Effector memory CD4-positive, alpha-beta T cell (primary cell): ENCODE measurements around the gene IZUMO4.

Experiments used
- DNase-seq, 3 donors: peaks; one replicate each; pipeline ENCODE4 v3.0.0-alpha.2; 2020
- H3K27ac ChIP-seq: 2 replicates; pipeline ENCODE4 v1.7.0; 2013; ENCODE audit warnings: mild to moderate bottlenecking, low read length, moderate library complexity; ENCODE audit not compliant: insufficient read depth, poor library complexity, severe bottlenecking
- H3K27me3 ChIP-seq: replicated peaks from 2 replicates; pipeline ENCODE4 v1.7.0; 2013; ENCODE audit warnings: mild to moderate bottlenecking, low read length; ENCODE audit not compliant: insufficient read depth, control insufficient read depth, poor library complexity, severe bottlenecking
- H3K36me3 ChIP-seq: 2 replicates; pipeline ENCODE4 v1.7.0; 2013; ENCODE audit warnings: mild to moderate bottlenecking, low read length, moderate library complexity; ENCODE audit not compliant: control insufficient read depth, insufficient read depth
- H3K4me1 ChIP-seq: 2 replicates; pipeline ENCODE4 v1.7.0; 2013; ENCODE audit warnings: low read length, mild to moderate bottlenecking; ENCODE audit not compliant: control insufficient read depth, insufficient read depth, poor library complexity, severe bottlenecking
- H3K4me3 ChIP-seq: 2 replicates; pipeline ENCODE4 v1.7.0; 2013; ENCODE audit warnings: low read length, low read depth, mild to moderate bottlenecking; ENCODE audit not compliant: insufficient read depth, poor library complexity, severe bottlenecking
- H3K9me3 ChIP-seq: 2 replicates; pipeline ENCODE4 v1.7.0; 2013; ENCODE audit warnings: mild to moderate bottlenecking, low read length, moderate library complexity; ENCODE audit not compliant: control insufficient read depth

IZUMO4 gene

GRCh38 chr19:2132731-2133490 is 36.2 kb downstream of the IZUMO4 start:
- Histone ChIP-seq H3K4me3 (no peak overlapping the region), H3K9me3 (no peaks in the 10 kb centered on the region), H3K27ac (no peak overlapping the region), H3K4me1 (no peaks in the 10 kb centered on the region), H3K27me3 (no peaks in the 10 kb centered on the region), H3K36me3 (peaks cover 64% of the 10 kb centered on the region)
- DNase-seq, result no peak

DNA sequence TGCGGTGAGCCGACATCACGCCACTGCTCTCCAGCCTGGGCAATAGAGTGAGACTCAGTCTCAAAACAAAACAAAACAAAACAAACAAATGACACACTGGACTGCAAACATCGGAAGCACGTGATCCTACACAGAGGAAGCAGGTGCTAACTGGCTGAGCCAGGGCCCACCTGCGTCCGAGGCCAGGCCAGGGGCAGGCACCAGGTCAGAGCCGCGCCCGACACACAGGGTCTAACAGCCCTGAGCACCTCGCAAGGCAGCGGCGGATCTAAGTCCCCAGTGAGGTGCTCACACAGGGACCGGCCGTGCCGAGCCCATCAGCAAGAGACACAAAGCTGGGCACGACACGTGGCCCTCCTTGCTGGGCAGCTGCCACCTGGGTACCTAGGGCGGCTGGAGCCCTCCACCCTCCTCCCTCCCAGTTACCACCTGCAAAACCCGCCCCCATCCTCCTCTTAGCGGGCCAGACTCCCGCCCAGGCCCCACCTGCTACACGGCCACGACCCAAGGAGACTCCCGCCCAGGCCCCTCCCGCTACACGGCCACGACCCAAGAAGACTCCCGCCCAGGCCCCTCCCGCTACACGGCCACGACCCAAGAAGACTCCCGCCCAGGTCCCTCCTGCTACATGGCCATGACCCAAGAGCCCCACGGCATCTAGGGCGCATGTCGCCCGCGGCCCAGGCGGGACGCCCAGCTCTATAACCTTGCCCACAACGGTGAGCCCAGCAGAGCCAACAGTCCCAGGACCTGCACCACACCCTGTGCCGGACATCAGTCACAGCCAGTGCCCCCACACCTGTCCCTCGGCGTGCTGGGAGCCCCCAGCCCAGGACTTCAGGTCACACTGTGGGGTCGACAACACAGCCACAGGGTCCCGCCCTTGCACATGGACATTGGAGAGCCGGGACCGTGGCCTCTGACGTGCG is 39.0 kb downstream of the IZUMO4 start:
- H3K27me3 ChIP-seq, result no peaks in the 10 kb centered on the region
- no peaks in the 10 kb centered on the region for H3K9me3 ChIP-seq
- no peak overlapping the region for H3K4me3 ChIP-seq
- H3K4me1 ChIP-seq, result no peaks in the 10 kb centered on the region
- peaks cover 57% of the 10 kb centered on the region for H3K36me3 ChIP-seq
- H3K27ac ChIP-seq, result no peak overlapping the region
- DNase-seq, result no peak

GRCh38 chr19:2136796-2137195 is 40.1 kb downstream of the IZUMO4 start:
- H3K4me3 ChIP-seq, result no peak overlapping the region
- no peaks in the 10 kb centered on the region for H3K9me3 ChIP-seq
- peaks cover 51% of the 10 kb centered on the region for H3K36me3 ChIP-seq
- no peak overlapping the region for H3K27ac ChIP-seq
- DNase-seq, result no peak
- H3K4me1 ChIP-seq, result no peaks in the 10 kb centered on the region
- H3K27me3 ChIP-seq, result no peaks in the 10 kb centered on the region

GRCh38 chr19:2138061-2138728 is 41.5 kb downstream of the IZUMO4 start:
- Histone ChIP-seq H3K4me3 (no peak overlapping the region), H3K27me3 (no peaks in the 10 kb centered on the region), H3K36me3 (peaks cover 37% of the 10 kb centered on the region), H3K4me1 (no peaks in the 10 kb centered on the region), H3K27ac (no peak overlapping the region), H3K9me3 (no peaks in the 10 kb centered on the region)
- DNase-seq, result no peak

DNA sequence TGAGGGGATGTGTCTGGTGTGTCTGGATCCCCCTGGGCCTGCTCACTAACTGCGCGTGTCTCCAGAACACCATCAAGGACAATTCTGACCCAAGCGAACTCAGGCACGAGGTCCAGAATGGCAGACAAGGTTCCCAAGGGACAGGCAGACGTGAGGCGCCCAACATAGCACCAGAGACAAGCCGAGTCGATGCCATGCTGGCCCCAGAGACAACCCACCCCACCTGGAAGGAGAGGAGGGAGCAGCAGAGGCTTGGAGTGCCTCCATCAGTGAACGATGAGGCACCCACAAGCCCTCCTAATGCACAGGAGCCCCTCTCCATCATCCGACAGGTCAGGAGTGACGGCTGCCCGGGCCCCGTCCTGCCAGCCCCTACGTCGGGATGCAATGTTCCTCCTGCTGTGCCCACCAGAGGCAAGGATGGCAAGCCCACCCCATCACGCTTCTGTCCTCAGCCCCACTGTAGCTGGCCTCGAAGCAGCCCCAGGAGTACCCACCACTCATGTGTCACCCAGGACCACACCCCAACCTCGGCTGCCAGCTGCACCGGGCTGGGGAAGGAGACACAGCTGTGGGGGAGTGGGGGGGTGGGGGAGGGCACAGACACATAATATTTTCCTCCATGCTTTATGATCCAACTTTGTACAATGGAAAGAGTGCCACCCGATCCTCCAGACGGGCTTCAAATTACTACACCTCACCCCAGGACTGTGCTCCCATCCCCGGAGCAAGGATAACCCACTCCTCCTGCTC is 42.8 kb downstream of the IZUMO4 start:
- Histone ChIP-seq H3K4me1 (no peaks in the 10 kb centered on the region), H3K36me3 (peaks cover 36% of the 10 kb centered on the region), H3K9me3 (no peaks in the 10 kb centered on the region), H3K27ac (no peak overlapping the region), H3K4me3 (no peak overlapping the region), H3K27me3 (no peaks in the 10 kb centered on the region)
- DNase-seq, result no peak

DNA sequence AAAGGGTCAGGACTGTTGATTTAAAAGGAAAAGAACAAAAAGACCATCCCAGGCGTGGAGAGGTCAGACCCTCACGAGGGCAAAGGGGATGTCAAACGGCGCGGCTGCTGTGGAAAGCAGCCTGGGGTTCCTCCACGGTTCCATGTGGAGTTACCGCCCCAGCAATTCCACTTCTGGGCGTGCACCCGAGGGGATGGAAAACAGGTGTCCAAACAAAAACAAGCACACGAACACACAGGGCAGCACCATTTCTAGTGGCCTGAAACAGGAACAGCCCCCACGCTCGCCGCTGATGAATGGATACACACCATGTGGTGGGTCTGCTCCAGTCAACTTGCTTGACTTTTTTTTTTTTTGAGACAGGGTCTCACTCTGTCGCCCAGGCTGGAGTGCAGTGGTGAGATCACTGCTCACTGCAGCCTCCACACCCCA is 43.4 kb downstream of the IZUMO4 start:
- Histone ChIP-seq H3K27me3 (no peaks in the 10 kb centered on the region), H3K9me3 (no peaks in the 10 kb centered on the region), H3K4me3 (no peak overlapping the region), H3K27ac (no peak overlapping the region), H3K36me3 (peaks cover 36% of the 10 kb centered on the region), H3K4me1 (peaks cover 2% of the 10 kb centered on the region)
- no peak for DNase-seq

- Histone ChIP-seq H3K27me3 (no peaks in the 10 kb centered on the region), H3K4me1 (peaks cover 8% of the 10 kb centered on the region)
Measured at GRCh38 chr19:2142173-2142829, 45.6 kb downstream of the IZUMO4 start.

GRCh38 chr19:2144190-2144589 is 47.5 kb downstream of the IZUMO4 start:
- Histone ChIP-seq H3K27ac (no peak overlapping the region), H3K36me3 (peaks cover 5% of the 10 kb centered on the region), H3K27me3 (no peaks in the 10 kb centered on the region), H3K4me3 (no peak overlapping the region), H3K4me1 (peaks cover 18% of the 10 kb centered on the region), H3K9me3 (no peaks in the 10 kb centered on the region)
- DNase-seq, result no peak

More at GRCh38 chr19:2142173-2142829, 45.6 kb downstream of the IZUMO4 start:
- Histone ChIP-seq H3K36me3 (peaks cover 20% of the 10 kb centered on the region), H3K9me3 (no peaks in the 10 kb centered on the region), H3K4me3 (no peak overlapping the region), H3K27ac (no peak overlapping the region)
- DNase-seq, result no peak

DNA sequence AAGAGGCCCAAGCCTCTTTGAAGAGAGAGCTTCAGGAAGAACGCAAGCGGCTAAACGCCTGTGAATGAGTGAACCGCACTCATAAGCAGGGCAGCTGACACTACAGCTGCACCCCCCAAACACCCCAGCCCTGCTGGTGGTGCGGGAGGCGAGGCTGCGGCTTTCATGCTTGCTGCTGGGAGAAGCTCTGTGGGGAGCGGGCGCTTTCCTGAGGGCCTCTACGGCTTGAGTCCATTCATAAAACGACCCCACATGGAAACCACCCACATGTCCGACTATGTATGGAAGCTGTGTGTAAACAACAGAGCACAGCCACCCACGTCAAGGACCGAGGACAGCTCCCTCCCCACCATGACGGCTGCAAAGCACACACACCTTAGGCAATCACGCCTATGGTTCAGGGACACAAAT is 49.1 kb downstream of the IZUMO4 start:
- Histone ChIP-seq H3K36me3 (no peaks in the 10 kb centered on the region), H3K27ac (no peak overlapping the region), H3K4me3 (no peak overlapping the region), H3K9me3 (no peaks in the 10 kb centered on the region), H3K27me3 (no peaks in the 10 kb centered on the region), H3K4me1 (peaks cover 35% of the 10 kb centered on the region)
- no peak for DNase-seq
